Measurements from ENCODE around the gene ZNF562. TPM values are rescaled to one million over a fixed set of nuclear protein-coding genes. Genes with fewer than 3 reads are reported as not detected.
"Not testable (repeated sequence)": the region's sequence is repeated elsewhere in the genome, so short reads cannot be mapped to it uniquely, and the experiment has no call there.

Gene ZNF562
- total RNA-seq = 10 to 100 TPM; 35.8 to 36.9 TPM

DNA sequence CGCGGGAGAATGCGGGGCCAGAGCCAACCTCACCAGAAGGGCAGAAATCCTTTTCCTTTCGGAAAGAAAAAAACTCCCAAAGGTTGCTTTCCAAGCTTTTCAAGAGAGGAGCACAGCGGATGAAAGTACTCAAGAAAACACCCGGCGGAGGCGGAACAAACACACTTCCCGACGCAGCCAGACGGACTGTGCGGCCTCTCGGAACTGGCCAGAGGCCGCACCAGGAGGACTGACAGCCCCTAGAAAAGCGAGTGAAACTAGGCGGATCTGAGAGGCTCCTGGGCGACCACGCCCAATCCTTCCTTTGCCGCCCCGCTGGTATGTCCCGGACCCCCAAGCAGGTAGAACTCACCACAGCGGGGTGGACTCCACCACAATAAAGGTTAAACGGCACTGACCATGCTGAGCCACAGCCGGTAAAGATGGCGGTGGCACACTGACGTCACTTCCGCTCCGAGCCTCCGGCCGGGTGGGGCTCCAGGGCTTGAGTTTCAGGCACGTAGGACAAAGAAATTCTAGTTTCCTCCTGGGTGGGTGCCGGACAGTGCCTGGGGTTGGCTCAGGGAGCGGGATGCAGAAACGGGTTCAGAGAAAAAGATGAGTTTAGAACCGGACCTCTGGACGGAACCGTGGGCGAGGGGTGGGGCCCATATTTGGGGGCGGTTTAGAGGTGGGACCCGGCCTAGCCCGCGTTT, at the start of gene ZNF562:
Gene ZNF562 (minus strand): TSS at position 438 of the 695 bp plus-strand sequence. CDS start 14,356 bp downstream, outside the sequence.
- peaks cover 37% of the 10 kb centered on the region for H3K36me3 Mint-ChIP-seq

DNA sequence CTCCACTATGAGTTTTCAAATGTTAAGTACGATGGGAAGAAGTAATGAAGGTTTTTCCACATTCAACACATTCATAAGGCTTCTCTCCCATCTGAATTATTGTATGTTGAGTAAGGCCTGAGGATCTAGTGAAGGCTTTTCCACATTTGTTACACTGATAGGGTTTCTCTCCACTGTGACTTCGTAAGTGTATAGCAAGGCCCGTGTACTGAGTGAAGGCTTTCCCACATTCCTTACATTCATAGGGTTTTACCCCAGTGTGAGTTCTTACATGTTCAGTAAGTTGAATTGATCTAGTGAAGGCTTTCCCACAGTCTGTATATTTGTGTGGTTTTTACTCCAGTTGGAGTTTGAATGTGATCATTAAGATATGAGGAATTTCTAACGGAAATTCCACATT, 49.3 kb upstream of the ZNF562 start:
- no peak for ATAC-seq
- no peak overlapping the region for H3K27ac Mint-ChIP-seq
- peaks cover 4 to 9% of the 10 kb centered on the region in 2 donors for H3K27me3 Mint-ChIP-seq
- DNase-seq (ENCODE audit: low spot score) = no peak
- H3K4me3 Mint-ChIP-seq = no peak overlapping the region
- peaks cover 7 to 8% of the 10 kb centered on the region in 2 donors for H3K4me1 Mint-ChIP-seq (ENCODE audit: low read depth in 2 of 2)
- H3K9me3 Mint-ChIP-seq = no peaks in the 10 kb centered on the region
- H3K36me3 Mint-ChIP-seq = no peaks in the 10 kb centered on the region

More for the DNA sequence above, at the start of gene ZNF562:
- Mint-ChIP-seq H3K27me3 (peaks cover 0 to 3% of the 10 kb centered on the region in 2 donors), H3K4me3 (peak within 1 kb of the TSS; percentile 95), H3K27ac (peak within 1 kb of the TSS; percentile 90 to 94), H3K4me1 (ENCODE audit: low read depth in 2 of 2) (peaks cover 24 to 33% of the 10 kb centered on the region in 2 donors), H3K9me3 (peaks cover 10% of the 10 kb centered on the region)
- ATAC-seq (peak; percentile 93 to 95), DNase-seq (ENCODE audit: low spot score) (peak; percentile 89)

DNA sequence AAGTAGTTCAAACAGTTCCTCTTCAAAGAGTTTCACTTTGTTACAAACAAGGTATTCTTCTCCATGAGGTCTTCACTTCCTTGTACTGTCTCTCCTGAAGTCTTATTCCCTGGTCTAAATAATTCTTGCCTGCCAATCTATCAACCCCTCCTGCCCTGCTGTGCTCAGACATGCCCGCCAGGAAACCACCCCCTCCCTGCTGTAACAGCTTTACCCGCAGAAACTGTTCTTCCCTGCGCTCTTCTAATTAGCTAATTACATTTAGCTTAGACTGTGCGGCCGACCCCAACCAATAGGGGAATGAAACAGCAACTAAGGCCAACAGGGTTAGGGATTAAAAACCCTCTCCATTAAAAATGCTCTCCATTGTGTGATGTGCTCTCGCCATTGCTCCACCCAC, 47.0 kb upstream of the ZNF562 start:
- no peak for DNase-seq (ENCODE audit: low spot score)
- peaks cover 9 to 28% of the 10 kb centered on the region in 2 donors for H3K27me3 Mint-ChIP-seq
- H3K36me3 Mint-ChIP-seq = no peaks in the 10 kb centered on the region
- H3K4me3 Mint-ChIP-seq = no peak overlapping the region
- peaks cover 7 to 8% of the 10 kb centered on the region in 2 donors for H3K4me1 Mint-ChIP-seq (ENCODE audit: low read depth in 2 of 2)
- peak overlapping the region in 1 of 2 donors; percentile 16 for H3K27ac Mint-ChIP-seq
- no peaks in the 10 kb centered on the region for H3K9me3 Mint-ChIP-seq
- ATAC-seq = no peak

DNA sequence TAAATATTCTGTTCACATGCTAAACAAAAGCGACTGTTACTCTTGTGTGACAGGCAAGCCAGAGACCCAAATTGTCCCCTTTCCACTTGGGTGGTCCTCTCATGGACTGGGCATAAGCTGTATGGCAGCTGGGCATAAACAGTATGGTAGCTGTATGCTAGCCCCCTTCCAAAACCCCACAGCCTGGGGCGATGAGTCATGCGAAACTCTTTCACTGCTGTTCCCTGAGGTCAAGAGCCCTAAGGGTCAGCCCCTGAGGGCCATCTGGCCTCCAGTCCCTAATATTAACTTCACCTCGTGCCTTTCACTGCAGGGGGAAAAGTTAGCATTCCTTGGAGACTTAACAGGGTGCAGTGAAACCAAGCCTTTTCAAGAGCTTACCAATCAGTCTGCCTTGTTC, 45.6 kb upstream of the ZNF562 start:
- H3K9me3 Mint-ChIP-seq = no peaks in the 10 kb centered on the region
- DNase-seq (ENCODE audit: low spot score) (no peak), ATAC-seq (no peak)
- H3K4me1 Mint-ChIP-seq (ENCODE audit: low read depth in 2 of 2) = peaks cover 7 to 8% of the 10 kb centered on the region in 2 donors
- no peaks in the 10 kb centered on the region for H3K36me3 Mint-ChIP-seq
- H3K4me3 Mint-ChIP-seq = no peak overlapping the region
- H3K27ac Mint-ChIP-seq = no peak overlapping the region
- peaks cover 13 to 36% of the 10 kb centered on the region in 2 donors for H3K27me3 Mint-ChIP-seq

DNA sequence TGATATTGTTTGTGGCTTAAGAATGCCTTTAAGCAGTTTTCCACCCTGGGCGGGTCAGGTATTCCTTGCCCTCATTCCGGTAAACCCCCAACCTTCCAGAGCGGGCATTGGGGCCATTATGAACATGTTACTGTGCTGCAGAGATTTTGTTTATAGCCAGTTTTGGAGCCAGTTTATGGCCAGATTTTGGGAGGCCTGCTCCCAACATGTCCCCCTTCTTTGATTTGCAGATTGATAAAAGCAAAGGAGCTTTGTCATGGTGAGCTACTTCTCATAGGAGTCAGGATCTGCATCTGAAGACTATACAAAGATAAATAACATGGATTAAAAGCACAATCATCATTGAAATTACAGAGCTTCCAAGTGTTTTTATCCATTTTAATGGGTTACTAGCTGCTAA, 36.9 kb upstream of the ZNF562 start:
- ATAC-seq (no peak), DNase-seq (ENCODE audit: low spot score) (no peak)
- Mint-ChIP-seq H3K27ac (no peak overlapping the region), H3K27me3 (peaks cover 12 to 21% of the 10 kb centered on the region in 2 donors), H3K9me3 (peaks cover 12% of the 10 kb centered on the region), H3K36me3 (peaks cover 26% of the 10 kb centered on the region), H3K4me3 (no peak overlapping the region), H3K4me1 (ENCODE audit: low read depth in 2 of 2) (no peaks in the 10 kb centered on the region)

DNA sequence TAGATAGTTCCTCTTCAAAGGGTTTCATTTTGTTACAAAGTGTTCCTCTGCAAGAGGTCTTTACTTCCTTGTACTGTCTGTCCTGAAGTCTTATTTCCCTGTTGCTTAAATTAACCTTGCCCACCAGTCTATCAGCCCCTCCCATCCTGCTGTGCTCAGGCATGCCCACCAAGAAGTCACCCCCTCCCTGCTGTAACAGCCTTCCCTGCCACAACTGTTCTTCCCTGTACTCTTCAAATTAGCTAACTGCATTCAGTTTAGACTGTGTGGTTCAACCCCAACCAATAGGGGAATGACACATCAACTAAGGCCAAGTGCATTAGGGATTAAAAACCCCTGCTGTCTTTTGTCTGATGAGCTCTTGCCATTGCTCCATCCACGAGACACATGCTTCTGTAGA, 34.4 kb upstream of the ZNF562 start:
- no peak overlapping the region for H3K4me3 Mint-ChIP-seq
- no peaks in the 10 kb centered on the region for H3K4me1 Mint-ChIP-seq (ENCODE audit: low read depth in 2 of 2)
- DNase-seq (ENCODE audit: low spot score) = no peak
- ATAC-seq = no peak
- H3K9me3 Mint-ChIP-seq = peaks cover 12% of the 10 kb centered on the region
- peaks cover 26% of the 10 kb centered on the region for H3K36me3 Mint-ChIP-seq
- H3K27me3 Mint-ChIP-seq = peaks cover 9% of the 10 kb centered on the region in 2 donors
- H3K27ac Mint-ChIP-seq = no peak overlapping the region

DNA sequence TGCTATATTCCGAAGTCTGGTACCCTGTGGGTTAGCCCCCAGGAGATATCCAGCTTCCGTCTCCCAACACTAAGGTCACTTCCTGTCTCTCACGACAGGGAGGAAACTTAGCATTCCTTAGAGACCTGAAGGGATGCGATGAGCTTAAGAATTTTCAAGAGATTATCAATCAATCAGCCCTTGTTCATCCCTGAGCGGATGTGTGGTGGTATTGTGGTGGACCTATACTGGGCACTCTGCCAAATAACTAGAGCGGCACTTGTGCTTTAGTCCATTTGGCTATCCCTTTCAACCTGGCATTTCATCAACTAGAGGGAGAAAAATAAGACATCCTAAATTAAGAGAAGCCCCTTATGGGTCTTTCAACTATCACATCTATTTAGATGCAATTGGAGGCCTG, 30.9 kb upstream of the ZNF562 start:
- ATAC-seq = no peak
- H3K27ac Mint-ChIP-seq = no peak overlapping the region
- peaks cover 0 to 15% of the 10 kb centered on the region in 2 donors for H3K27me3 Mint-ChIP-seq
- H3K4me1 Mint-ChIP-seq (ENCODE audit: low read depth in 2 of 2) = peaks cover 4 to 12% of the 10 kb centered on the region in 2 donors
- no peak overlapping the region for H3K4me3 Mint-ChIP-seq
- DNase-seq (ENCODE audit: low spot score) = no peak
- peaks cover 9% of the 10 kb centered on the region for H3K36me3 Mint-ChIP-seq
- peaks cover 7% of the 10 kb centered on the region for H3K9me3 Mint-ChIP-seq

DNA sequence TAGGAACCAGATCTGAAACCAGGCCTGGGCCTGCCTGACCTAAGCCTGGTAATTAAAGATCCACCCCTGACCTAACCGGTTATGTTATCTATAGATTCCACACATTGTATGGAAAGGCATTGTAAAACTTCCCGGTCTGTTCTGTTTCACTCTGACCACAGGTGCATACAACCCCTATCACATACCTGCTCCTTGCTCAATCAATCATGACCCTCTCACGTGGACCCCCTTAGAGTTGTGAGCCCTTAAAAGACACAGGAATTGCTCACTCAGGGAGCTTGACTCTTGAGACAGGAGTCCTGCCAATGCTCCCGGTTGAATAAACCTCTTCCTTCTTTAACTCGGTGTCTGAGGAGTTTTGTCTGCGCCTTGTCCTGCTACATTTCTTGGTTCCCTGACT, 27.3 kb upstream of the ZNF562 start:
- ATAC-seq (no peak), DNase-seq (ENCODE audit: low spot score) (no peak)
- no peak overlapping the region for H3K27ac Mint-ChIP-seq
- H3K27me3 Mint-ChIP-seq = peaks cover 0 to 12% of the 10 kb centered on the region in 2 donors
- H3K9me3 Mint-ChIP-seq = peaks cover 3% of the 10 kb centered on the region
- peaks cover 4 to 12% of the 10 kb centered on the region in 2 donors for H3K4me1 Mint-ChIP-seq (ENCODE audit: low read depth in 2 of 2)
- H3K36me3 Mint-ChIP-seq = no peaks in the 10 kb centered on the region
- no peak overlapping the region for H3K4me3 Mint-ChIP-seq

DNA sequence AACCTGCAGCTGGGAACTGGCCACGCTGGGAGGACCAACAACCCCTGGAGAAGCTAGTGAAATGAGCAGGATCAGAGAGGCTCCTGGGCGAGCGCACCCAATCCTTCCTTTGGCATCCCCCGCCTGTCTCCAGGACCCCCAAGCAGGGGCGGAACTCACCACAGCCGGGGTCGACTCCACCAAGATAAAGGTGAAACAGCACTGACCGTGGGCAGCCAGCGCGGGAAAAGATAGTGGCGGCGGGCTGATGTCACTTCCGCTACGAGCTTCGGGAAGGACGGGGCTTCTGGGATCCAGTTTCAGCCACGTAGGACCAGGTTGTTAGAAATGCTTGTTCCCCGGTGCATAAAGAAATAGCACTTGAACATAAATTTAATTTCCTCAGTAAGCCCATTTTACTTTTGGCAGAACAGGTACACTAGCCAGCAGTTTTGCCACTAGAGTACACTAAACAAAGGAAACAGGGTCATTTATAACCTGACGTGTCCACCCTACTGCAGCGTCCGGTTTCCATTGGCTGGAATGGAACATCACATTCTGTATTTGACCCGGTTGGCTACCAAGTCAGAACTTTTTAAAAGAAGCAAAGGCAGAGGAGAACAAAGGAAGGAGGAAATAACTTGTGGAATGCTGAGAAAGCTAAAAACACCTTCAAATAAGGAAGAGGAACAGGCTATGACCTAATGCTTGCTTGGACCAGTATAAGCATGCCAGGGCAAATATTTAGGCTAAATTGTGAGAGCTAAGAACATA, 25.5 kb upstream of the ZNF562 start:
- Mint-ChIP-seq H3K9me3 (peaks cover 3% of the 10 kb centered on the region), H3K36me3 (no peaks in the 10 kb centered on the region), H3K27ac (no peak overlapping the region), H3K27me3 (peaks cover 0 to 12% of the 10 kb centered on the region in 2 donors), H3K4me3 (no peak overlapping the region), H3K4me1 (ENCODE audit: low read depth in 2 of 2) (peaks cover 4 to 12% of the 10 kb centered on the region in 2 donors)
- DNase-seq (ENCODE audit: low spot score) (no peak), ATAC-seq (no peak)

DNA sequence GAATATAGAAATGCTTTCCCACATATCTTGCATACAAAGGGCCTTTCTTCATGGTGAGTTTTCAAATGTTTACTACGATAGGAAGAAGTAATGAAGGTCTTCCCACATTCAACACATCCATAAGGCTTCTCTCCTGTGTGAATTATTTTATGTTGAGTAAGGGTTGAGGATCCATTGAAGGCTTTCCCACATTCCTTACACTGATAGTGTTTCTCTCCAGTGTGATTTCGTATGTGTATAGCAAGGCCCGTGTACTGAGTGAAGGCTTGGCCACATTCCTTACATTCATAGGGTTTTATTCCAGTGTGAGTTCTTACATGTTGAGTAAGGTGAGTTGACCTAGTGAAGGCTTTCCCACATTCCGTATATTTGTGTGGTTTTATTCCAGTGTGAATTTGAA, 15.4 kb upstream of the ZNF562 start:
- DNase-seq (ENCODE audit: low spot score); H3K4me1 Mint-ChIP-seq (ENCODE audit: low read depth in 2 of 2); H3K9me3 Mint-ChIP-seq; H3K36me3 Mint-ChIP-seq; H3K4me3 Mint-ChIP-seq; H3K27ac Mint-ChIP-seq; ATAC-seq: not testable (repeated sequence)
- peaks cover 4 to 16% of the 10 kb centered on the region in 2 donors for H3K27me3 Mint-ChIP-seq

DNA sequence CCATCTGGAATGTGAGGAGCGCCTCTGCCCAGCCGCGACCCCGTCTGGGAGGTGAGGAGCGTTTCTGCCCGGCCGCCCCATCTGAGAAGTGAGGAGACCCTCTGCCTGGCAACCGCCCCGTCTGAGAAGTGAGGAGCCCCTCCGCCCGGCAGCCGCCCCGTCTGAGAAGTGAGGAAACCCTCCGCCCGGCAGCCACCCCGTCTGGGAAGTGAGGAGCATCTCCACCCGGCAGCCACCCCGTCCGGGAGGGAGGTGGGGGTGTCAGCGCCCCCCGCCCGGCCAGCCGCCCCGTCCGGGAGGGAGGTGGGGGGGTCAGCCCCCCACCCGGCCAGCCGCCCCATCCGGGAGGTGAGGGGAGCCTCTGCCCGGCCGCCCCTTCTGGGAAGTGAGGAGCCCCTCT, 5.1 kb upstream of the ZNF562 start:
- not testable (repeated sequence) for DNase-seq (ENCODE audit: low spot score); H3K4me3 Mint-ChIP-seq

DNA sequence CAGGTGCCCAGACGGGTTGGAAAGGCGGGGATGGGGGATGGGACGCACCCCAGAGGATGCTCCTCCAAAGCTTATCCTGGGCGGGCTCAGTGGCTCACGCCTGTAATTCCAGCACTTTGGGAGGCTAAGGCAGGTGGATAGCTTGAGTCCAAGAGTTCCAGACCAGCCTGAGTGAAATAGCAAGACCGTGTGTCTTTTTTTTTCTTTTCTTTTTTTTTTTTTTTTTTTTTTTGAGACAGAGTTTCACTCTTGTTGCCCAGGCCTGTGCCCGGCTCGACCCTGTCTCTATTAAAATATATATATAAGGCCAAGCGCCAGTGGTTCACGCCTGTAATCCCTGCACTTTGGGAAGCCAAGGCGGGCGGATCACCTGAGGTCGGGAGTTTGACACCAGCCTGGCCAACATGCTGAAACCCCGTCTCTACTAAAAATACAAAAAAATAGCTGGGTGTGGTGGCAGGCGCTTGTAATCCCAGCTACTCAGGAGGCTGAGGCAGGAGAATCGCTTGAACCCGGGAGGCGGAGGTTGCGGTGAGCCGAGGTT, 530 bp upstream of the ZNF562 start:
- Mint-ChIP-seq H3K4me1 (ENCODE audit: low read depth in 2 of 2) (peaks cover 22 to 30% of the 10 kb centered on the region in 2 donors), H3K27ac (peak overlapping the region; percentile 90 to 94), H3K36me3 (peaks cover 34% of the 10 kb centered on the region), H3K4me3 (peak overlapping the region; percentile 95)
- not testable (repeated sequence) for H3K27me3 Mint-ChIP-seq; DNase-seq (ENCODE audit: low spot score); ATAC-seq; H3K9me3 Mint-ChIP-seq

More for the DNA sequence above, 5.1 kb upstream of the ZNF562 start:
- H3K9me3 Mint-ChIP-seq; ATAC-seq; H3K27ac Mint-ChIP-seq; H3K36me3 Mint-ChIP-seq; H3K4me1 Mint-ChIP-seq (ENCODE audit: low read depth in 2 of 2): not testable (repeated sequence)
- peaks cover 5 to 12% of the 10 kb centered on the region in 2 donors for H3K27me3 Mint-ChIP-seq

DNA sequence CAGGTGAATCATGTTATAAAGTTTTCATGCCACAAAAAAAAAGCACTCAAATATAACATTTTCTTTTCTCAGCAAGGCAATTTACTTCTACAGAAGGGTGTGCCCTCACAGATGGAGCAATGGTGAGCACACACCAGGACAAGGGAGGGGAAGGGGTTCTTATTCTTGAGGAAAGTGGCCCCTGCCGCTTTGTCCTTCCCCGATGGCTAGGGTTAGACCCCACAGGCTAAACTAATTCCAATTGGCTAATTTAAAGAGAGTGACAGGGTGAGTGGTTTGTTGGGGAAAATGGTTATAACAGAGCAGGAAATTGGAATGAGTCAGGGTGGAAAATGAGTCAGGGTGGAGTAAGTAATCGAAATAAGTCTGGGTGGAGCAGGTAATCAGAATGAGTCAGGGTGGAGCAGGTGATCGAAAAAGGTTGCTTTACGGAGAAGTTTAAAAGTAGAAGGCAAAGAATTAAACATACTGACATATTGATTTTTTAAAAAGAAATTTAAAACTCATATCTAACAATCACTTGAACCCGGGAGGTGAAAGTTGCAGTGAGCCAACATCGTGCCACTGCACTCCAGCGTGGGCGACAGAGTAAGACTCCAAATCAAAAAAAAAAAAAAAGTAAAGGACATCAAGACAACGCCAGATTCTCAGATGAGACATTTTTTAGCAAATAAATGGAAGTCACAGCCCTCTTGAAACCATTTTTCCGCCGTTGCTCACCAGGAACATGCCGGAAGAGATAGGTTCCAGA, 813 bp downstream of the ZNF562 start:
- DNase-seq (ENCODE audit: low spot score) (no peak), ATAC-seq (no peak)
- Mint-ChIP-seq H3K36me3 (peaks cover 40% of the 10 kb centered on the region), H3K4me1 (ENCODE audit: low read depth in 2 of 2) (peaks cover 27 to 36% of the 10 kb centered on the region in 2 donors), H3K4me3 (peak overlapping the region; percentile 95), H3K9me3 (peaks cover 10% of the 10 kb centered on the region), H3K27ac (peak overlapping the region; percentile 90 to 94), H3K27me3 (peaks cover 0 to 3% of the 10 kb centered on the region in 2 donors)
